Transverse colon (tissue), 4 donors: ENCODE measurements around the gene RINT1.

ENCODE experiments used
- CTCF ChIP-seq, 5 experiments: fragments of 200-600 bp in 3 of 5; fragments of 450-650 bp in 2 of 5; sonication (generic) in 3 of 5; IDR thresholded peaks; 1 replicate in 2 of 5; 2 replicates in 3 of 5; pipeline ENCODE4 v1.5.1; 2016 to 2017; ENCODE audit warnings: antibody characterized with exemption in 5 of 5, inconsistent platforms in 3 of 5, mild to moderate bottlenecking in 2 of 5, moderate library complexity in 1 of 5
- EP300 ChIP-seq: sonication (generic); formaldehyde crosslinking; IDR thresholded peaks from one replicate; pipeline ENCODE4 v1.6.1; 2017; ENCODE audit warnings: antibody characterized with exemption, low read depth
- POLR2A ChIP-seq: fragments of 450-650 bp; IDR thresholded peaks from one replicate; pipeline ENCODE4 v1.6.1; 2016; ENCODE audit warnings: antibody characterized with exemption, mild to moderate bottlenecking, moderate library complexity
- POLR2AphosphoS5 ChIP-seq, 3 donors: sonication (generic); formaldehyde crosslinking; IDR thresholded peaks; one replicate each; pipeline ENCODE4 v1.6.1; 2016; ENCODE audit warnings: antibody characterized with exemption in 3 of 3

DNA sequence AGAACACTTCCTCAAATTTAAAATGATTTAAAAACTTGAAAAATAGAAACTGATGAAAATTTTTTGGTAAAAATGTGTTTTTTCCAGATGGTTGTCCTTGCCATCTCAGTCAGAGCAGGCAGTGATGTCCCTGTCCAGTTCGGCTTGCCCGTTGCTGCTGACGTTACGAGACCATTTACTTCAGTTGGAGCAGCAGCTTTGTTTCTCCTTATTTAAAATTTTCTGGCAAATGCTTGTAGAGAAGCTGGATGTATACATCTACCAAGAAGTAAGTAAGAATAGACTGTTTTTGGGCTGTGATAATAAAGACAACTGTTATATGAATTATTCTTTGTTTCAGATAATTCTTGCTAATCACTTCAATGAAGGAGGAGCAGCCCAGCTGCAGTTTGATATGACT, 33.2 kb downstream of the RINT1 start:
- TF ChIP-seq POLR2A = no peak
- TF ChIP-seq EP300 = no peak
- TF ChIP-seq CTCF (IDR thresholded peaks at IDR 0.05) = no peak
- no peak for TF ChIP-seq POLR2AphosphoS5 (IDR thresholded peaks at IDR 0.05)
